K562 treated with DMSO at 1 percent for 4 hours (cell line): Measurements from ENCODE around the gene HSPB1. TPM values are rescaled to one million over a fixed set of nuclear protein-coding genes. Genes with fewer than 3 reads are reported as not detected.

Experiments used
- total RNA-seq: library from RNA; unstranded; fragments of 300-600 nt; gene quantifications from 2 replicates; pipeline ENCODE4 v1.2.3, GENCODE V29; 2022; ENCODE audit not compliant: insufficient read depth

Gene HSPB1
- 697 and 917 TPM in 2 replicates for total RNA-seq

DNA sequence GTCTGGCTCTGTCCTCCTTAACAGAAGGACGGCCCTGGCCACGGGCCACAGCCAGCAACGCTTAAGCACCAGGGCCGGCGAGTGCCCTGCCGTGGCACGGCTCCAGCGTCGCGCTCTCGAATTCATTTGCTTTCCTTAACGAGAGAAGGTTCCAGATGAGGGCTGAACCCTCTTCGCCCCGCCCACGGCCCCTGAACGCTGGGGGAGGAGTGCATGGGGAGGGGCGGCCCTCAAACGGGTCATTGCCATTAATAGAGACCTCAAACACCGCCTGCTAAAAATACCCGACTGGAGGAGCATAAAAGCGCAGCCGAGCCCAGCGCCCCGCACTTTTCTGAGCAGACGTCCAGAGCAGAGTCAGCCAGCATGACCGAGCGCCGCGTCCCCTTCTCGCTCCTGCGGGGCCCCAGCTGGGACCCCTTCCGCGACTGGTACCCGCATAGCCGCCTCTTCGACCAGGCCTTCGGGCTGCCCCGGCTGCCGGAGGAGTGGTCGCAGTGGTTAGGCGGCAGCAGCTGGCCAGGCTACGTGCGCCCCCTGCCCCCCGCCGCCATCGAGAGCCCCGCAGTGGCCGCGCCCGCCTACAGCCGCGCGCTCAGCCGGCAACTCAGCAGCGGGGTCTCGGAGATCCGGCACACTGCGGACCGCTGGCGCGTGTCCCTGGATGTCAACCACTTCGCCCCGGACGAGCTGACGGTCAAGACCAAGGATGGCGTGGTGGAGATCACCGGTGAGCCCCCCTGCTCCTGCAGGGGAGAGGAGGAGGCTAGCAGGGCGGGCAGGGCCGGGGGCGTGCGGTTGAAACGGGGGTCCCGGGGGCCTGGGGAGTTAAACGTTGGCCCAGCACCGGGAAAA, at the start of gene HSPB1:
Gene HSPB1 (plus strand): TSS at position 327 of the 855 bp plus-strand sequence. CDS start 40 bp downstream, at position 367.

Other genes with a start within 250 kb of the HSPB1 start
- 0.57 TPM in 1 of 2 replicates, not detected in the other for gene SRRM3, start 100.8 kb upstream of the HSPB1 start, total RNA-seq
- gene YWHAG, start 56.3 kb downstream of the HSPB1 start, total RNA-seq: 107 and 120 TPM in 2 replicates
- 12.0 and 14.2 TPM in 2 replicates for gene SSC4D, start 107.0 kb downstream of the HSPB1 start, total RNA-seq
- 9.3 and 16.4 TPM in 2 replicates for gene ZP3, start 122.3 kb downstream of the HSPB1 start, total RNA-seq
- gene DTX2, start 159.0 kb downstream of the HSPB1 start, total RNA-seq: 41.0 and 57.3 TPM in 2 replicates
- not detected in 2 replicates for gene UPK3B, start 207.9 kb downstream of the HSPB1 start, total RNA-seq
- gene SPDYE16, start 240.6 kb downstream of the HSPB1 start, total RNA-seq: not detected in 2 replicates